GM21526 (cell line): ENCODE measurements around the gene SMOC2.
"Not testable (repeated sequence)": the region's sequence is repeated elsewhere in the genome, so short reads cannot be mapped to it uniquely, and the experiment has no call there.

Source experiments
- ATAC-seq: cut with Tn5 transposase; IDR thresholded peaks from one replicate; pipeline ENCODE4 v1.9.1; 2021; ENCODE audit warnings: moderate library complexity; ENCODE audit not compliant: unreplicated experiment, low FRiP score

Gene SMOC2

DNA sequence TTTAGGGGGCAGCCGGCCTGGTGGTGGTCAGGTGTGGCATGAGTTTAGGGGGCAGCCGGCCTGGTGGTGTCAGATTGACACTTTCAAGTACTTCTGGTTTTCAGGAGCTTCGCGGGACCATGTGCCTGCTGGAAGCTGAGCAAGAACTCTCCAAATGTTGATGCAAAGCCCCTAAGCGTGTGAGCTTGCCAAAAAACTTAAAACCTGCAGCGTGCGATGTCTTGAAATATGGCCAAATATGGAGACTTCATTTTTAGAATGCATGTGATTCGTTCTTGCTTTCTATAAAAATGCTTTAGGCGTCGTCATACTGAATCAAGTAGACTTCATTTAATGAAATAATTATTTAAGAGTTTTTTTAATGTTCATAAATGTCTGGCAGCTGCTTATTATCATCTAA lies 149.4 kb downstream of the SMOC2 start:
- no peak for ATAC-seq

- no peak for ATAC-seq
Observed at GRCh38 chr6:168596344-168596743, 155.4 kb downstream of the SMOC2 start.

DNA sequence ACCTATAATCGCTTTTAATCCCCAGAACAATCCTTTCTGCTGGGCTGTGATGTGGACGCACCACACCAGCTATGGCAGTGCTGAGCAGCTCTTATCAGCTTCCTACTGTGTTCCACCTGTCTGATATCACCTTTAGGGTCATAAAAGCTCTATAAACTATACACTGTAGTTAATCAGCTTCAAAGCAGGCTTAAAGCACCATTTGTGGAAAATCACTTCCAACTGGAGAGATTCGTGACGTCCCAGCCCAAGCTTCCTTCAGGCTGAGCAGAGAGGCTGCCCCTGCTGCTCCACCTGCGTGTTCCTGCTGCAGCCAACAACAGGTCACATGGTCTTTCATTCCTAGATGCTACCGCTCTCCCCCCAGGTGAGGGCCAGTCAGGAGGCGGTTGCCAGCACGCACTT lies 156.5 kb downstream of the SMOC2 start:
- ATAC-seq = no peak

DNA sequence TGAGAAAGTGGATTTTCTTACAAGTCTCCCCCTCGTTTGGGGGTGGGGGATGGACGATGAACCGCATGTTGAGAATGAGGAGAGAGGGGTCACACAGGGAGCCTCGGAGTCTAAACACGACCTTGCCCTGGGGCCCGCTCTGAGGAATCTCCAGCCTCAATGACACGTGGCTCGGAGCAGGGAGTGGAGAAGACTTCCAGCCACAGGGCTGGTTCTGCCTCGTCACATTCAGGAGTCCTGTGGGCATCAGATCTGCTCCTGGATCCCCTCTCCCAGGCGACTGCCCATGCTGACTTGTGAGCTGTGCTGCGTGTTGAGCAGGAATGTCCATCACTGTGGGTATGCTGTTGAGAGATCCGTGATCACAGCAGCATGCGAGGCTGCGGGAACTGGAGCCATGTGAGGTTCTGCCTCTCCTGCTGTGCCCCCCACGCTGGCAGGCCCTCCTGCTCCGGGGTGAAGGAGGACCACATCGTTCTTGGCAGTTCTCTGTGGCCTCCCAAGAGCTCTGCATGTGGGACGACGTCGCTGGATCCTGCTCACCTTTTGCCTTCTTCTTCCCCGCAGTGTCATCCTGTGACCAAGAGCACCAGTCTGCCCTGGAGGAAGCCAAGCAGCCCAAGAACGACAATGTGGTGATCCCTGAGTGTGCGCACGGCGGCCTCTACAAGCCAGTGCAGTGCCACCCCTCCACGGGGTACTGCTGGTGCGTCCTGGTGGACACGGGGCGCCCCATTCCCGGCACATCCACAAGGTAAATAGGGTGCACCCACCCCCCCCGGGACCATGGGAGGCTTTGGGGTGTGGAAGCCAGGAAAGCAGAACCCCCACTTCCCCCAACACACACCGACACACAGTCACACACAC lies 157.5 kb downstream of the SMOC2 start:
- no peak for ATAC-seq

GRCh38 chr6:168599118-168599494 lies 158.1 kb downstream of the SMOC2 start:
- ATAC-seq = no peak

DNA sequence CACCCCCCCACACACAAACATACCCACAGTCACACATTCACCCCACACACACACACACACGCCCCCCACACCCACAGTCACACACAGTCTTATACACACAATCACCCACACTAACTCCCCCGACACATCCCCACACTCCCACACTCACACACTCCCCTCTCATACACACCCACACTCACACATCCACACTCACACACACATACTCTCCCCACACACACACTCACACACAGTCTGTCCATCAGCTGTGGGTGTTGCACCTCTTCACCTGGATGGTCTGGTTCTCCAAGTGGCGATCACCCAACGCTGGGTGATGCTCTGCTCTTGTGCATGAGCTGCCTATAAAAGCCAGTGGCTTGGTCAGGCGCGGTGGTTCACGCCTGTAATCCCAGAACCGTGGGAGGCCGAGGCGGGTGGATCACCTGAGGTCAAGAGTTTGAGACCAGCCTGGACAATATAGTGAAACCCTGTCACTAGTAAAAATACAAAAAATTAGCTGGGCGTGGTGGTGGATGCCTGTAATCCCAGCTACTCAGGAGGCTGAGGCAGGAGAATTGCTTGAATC lies 158.9 kb downstream of the SMOC2 start:
- no peak for ATAC-seq

GRCh38 chr6:168600381-168600780 lies 159.4 kb downstream of the SMOC2 start:
- no peak for ATAC-seq

GRCh38 chr6:168601111-168601510 lies 160.1 kb downstream of the SMOC2 start:
- no peak for ATAC-seq

GRCh38 chr6:168601546-168601945 lies 160.6 kb downstream of the SMOC2 start:
- no peak for ATAC-seq

GRCh38 chr6:168602576-168602975 lies 161.6 kb downstream of the SMOC2 start:
- ATAC-seq = no peak

DNA sequence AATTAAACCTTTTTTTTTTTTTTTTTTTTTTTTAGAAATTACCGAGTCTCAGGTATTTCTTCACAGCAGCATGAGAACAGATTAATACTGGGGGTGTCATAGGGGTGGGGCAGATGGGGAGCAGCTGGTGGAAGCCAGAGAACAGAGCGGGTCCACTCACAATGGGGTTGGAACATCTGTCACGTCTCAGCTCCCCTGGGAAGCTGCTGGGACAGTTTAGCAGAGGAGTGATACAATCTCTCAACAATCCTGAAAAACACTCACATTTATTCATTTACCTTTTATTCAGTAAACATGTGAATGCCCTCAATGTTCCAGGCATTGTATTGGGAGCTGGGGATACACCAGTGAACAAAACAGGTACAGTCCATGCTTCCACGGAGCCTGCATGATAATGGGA lies 162.2 kb downstream of the SMOC2 start:
- ATAC-seq = no peak

GRCh38 chr6:168605964-168606363 lies 165.0 kb downstream of the SMOC2 start:
- ATAC-seq = no peak

- ATAC-seq = no peak
Observed at GRCh38 chr6:168606722-168607121, 165.7 kb downstream of the SMOC2 start.

GRCh38 chr6:168607272-168608112 lies 166.5 kb downstream of the SMOC2 start:
- no peak for ATAC-seq

GRCh38 chr6:168608113-168608400 lies 167.1 kb downstream of the SMOC2 start:
- no peak for ATAC-seq

- ATAC-seq = no peak
Observed at GRCh38 chr6:168609026-168609685, 168.2 kb downstream of the SMOC2 start.

GRCh38 chr6:168609914-168610490 lies 169.0 kb downstream of the SMOC2 start:
- ATAC-seq = no peak

GRCh38 chr6:168610966-168611365 lies 170.0 kb downstream of the SMOC2 start:
- not testable (repeated sequence) for ATAC-seq

DNA sequence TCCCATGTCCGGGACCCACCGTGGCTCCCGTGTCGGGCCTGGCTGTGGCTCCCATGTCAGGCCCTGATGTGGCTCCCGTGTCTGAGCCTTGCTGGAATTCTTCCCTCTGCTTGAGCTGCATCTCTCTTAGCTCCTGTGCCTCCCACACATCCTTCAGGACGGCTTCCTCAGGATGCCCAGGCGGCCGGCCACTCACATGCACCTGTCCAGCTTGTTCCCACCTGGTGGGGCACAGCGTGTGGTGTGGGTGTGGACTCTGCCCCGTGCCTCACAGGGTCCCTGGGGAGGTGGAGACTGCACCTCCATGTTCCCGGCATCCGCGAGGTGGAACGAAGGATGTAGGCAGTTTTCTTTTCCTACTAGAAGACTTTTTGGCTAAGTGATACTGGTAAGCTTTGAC lies 170.7 kb downstream of the SMOC2 start:
- ATAC-seq = no peak

DNA sequence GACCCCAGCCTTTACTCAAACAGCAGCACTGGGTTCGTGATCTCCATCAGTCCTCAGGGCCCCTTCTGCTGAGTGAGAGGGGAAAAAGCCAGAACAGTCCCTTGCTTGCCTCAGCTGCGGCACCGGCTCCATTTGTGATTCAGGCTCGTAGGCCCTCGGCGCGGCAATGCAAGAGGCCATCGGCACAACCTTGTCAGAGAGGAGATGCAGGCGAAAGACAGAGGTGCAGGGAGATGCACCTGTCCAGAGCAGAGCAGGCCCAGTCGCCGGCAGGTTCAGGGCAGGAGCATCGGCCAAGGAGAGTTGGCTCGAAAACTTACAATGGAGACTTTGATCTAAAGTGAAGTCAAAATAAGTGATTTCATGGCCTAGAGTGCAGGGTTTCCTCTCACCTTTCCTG lies 171.6 kb downstream of the SMOC2 start:
- no peak for ATAC-seq

DNA sequence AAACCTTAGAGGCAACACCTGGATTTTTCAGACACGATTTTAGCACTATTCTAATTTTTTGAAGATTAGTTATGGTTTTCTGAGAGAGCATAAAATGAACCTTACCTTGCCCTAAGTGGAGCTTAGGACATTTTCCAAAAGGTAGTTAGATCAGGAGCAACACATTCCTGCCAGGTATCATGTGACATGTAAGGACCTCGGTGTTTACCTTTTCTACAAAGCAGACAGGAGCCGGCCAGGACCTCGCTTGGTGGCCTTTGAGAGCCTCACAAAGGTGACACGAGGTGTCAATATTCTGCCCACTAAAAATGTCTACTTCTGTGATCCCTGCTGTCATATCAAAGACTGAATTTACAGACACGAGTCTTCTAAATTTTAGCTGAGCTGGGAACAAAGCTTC lies 174.9 kb downstream of the SMOC2 start:
- ATAC-seq = no peak
